ENCODE data around the gene ADH5. TPM values are rescaled to one million over a fixed set of nuclear protein-coding genes. Genes with fewer than 3 reads are reported as not detected.
"Not testable (repeated sequence)": the region's sequence is repeated elsewhere in the genome, so short reads cannot be mapped to it uniquely, and the experiment has no call there.

Gene ADH5
- total and polyA plus RNA-seq, 5 donors from 2014 or later, result 56.7 to 196 (median 161) TPM

DNA sequence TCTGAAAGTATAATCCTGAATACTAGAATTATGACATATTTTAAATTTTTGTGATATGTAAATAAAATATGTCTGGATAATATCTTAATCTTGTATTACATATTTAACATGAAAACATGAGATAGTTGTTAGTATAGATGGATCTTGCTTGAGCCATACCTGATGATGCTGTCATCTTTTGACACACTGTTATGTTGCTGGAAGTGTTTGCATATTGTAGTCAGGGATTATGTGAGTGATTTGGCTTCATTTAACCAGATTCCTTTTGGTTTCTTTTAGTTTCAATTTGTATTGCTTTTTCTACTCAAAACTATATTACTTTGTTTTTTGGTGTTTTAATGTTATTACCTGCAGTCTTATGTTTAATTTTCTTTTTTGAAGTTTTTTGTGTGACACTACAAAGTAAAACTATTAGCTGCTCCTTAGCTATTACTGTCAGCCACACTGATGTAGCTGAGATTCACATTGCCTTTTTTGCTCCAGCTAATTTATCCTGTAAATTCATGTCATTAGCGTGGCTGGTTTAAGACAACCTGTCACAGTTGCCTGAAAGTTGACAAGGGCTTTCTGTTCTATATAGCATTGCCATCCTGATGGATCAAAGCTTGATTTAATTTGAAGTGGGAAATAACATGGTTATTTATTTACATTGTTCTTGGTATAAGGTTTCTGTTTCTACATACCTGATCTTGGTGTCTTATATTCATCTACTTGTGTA, 59.4 kb downstream of the ADH5 start:
- Histone ChIP-seq H3K27me3 (ENCODE audit: control insufficient read depth, insufficient read depth, low read length) (no peaks in the 10 kb centered on the region), H3K9me3 (ENCODE audit: control insufficient read depth in 2 of 2, low read length in 2 of 2) (no peaks in the 10 kb centered on the region), H3K4me1 (ENCODE audit: control insufficient read depth, insufficient read depth, low read length, poor library complexity, severe bottlenecking) (peaks cover 18% of the 10 kb centered on the region), H3K36me3 (ENCODE audit: control insufficient read depth, insufficient read depth, low read length) (peaks cover 2% of the 10 kb centered on the region), H3K27ac (ENCODE audit: insufficient read depth, low read length, poor library complexity, severe bottlenecking) (no peak overlapping the region), H3K4me3 (ENCODE audit: low read depth, low read length) (no peak overlapping the region)
- no peak for ATAC-seq (ENCODE audit: low read depth in 2 of 2)
- DNase-seq, result no peak
- H3K27me3 Mint-ChIP-seq, result no peaks in the 10 kb centered on the region
- H3K9me3 Mint-ChIP-seq, result no peaks in the 10 kb centered on the region
- H3K4me3 Mint-ChIP-seq, result no peak overlapping the region
- H3K4me1 Mint-ChIP-seq, result peaks cover 43 to 62% (median 53%) of the 10 kb centered on the region in 4 donors
- peaks cover 9% of the 10 kb centered on the region for H3K36me3 Mint-ChIP-seq
- peak overlapping the region in 1 of 3 donors; percentile 8 for H3K27ac Mint-ChIP-seq

DNA sequence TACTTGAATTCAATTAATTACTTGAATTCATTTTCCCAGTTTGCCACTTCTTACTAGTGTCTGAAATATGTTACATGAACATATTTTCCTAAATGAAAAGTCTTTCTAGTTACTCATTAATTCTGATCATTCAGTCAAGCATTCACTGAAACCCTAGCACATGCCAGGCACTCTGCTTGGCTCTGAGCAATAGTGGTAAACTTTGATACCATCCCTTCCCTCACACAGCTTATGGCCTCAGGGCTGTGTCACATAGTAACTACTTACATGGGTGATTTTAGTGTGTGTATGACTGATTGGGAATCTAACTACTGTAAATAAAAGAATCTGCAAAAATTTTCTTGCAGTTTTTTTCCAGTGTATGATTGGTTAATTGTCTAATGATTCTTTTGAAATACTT, 60.4 kb downstream of the ADH5 start:
- peaks cover 48 to 70% (median 54%) of the 10 kb centered on the region in 4 donors for H3K4me1 Mint-ChIP-seq
- Histone ChIP-seq H3K27ac (ENCODE audit: insufficient read depth, low read length, poor library complexity, severe bottlenecking) (no peak overlapping the region), H3K9me3 (ENCODE audit: control insufficient read depth in 2 of 2, low read length in 2 of 2) (no peaks in the 10 kb centered on the region), H3K27me3 (ENCODE audit: control insufficient read depth, insufficient read depth, low read length) (no peaks in the 10 kb centered on the region), H3K4me1 (ENCODE audit: control insufficient read depth, insufficient read depth, low read length, poor library complexity, severe bottlenecking) (peaks cover 18% of the 10 kb centered on the region), H3K36me3 (ENCODE audit: control insufficient read depth, insufficient read depth, low read length) (peaks cover 2% of the 10 kb centered on the region), H3K4me3 (ENCODE audit: low read depth, low read length) (no peak overlapping the region)
- H3K4me3 Mint-ChIP-seq, result no peak overlapping the region
- ATAC-seq (ENCODE audit: low read depth in 2 of 2) (no peak), DNase-seq (no peak)
- peak overlapping the region in 2 of 3 donors; percentile 9 to 17 for H3K27ac Mint-ChIP-seq
- H3K9me3 Mint-ChIP-seq, result no peaks in the 10 kb centered on the region
- peaks cover 3% of the 10 kb centered on the region for H3K36me3 Mint-ChIP-seq
- H3K27me3 Mint-ChIP-seq, result no peaks in the 10 kb centered on the region

DNA sequence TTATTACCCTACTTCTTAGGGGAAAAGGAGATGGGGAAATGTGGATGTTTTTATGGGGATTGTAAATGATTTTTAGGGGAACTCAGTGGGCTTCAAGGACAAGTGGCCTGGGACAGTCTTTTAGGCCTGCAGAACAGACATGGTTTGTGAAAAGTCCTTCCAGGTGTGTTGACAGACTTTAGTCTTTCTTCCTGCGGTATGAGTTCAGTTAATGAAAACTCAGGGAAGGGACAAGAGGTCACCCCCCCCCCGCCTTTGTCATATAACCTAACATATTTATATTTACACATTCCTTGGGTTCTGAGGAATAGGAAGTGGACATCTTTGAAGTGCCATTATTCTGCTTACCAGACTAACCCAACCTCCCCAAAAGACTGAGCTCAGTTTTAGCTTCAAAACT, 61.3 kb downstream of the ADH5 start:
- Mint-ChIP-seq H3K36me3 (peaks cover 3% of the 10 kb centered on the region), H3K27me3 (no peaks in the 10 kb centered on the region), H3K27ac (peak overlapping the region in 2 of 3 donors; percentile 17 to 52), H3K4me1 (peaks cover 45 to 72% (median 53%) of the 10 kb centered on the region in 4 donors), H3K9me3 (peaks cover 0 to 3% (median 0%) of the 10 kb centered on the region in 7 donors), H3K4me3 (no peak overlapping the region)
- Histone ChIP-seq H3K4me3 (ENCODE audit: low read depth, low read length) (no peak overlapping the region), H3K27ac (ENCODE audit: insufficient read depth, low read length, poor library complexity, severe bottlenecking) (no peak overlapping the region), H3K9me3 (ENCODE audit: control insufficient read depth in 2 of 2, low read length in 2 of 2) (no peaks in the 10 kb centered on the region), H3K4me1 (ENCODE audit: control insufficient read depth, insufficient read depth, low read length, poor library complexity, severe bottlenecking) (peaks cover 18% of the 10 kb centered on the region), H3K36me3 (ENCODE audit: control insufficient read depth, insufficient read depth, low read length) (no peaks in the 10 kb centered on the region), H3K27me3 (ENCODE audit: control insufficient read depth, insufficient read depth, low read length) (no peaks in the 10 kb centered on the region)
- DNase-seq, result no peak
- no peak for ATAC-seq (ENCODE audit: low read depth in 2 of 2)

DNA sequence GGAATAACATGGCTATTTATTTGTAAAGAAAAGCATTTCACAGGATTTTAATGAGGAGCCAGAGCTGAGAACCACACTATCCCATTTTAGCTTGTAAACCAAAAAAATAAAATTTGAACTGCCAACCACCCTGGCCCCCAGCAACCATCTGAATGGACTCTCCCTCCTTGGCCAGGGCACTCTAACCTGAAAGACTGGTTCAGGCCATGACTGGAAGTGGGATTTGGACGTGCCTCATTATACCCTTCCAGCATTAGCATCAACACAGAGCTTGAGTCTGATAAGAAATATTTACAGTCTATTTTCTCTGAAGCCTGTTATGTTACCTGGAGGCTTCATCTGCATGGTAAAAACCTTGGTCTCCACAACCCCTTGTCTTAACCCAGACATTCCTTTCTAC, 63.1 kb downstream of the ADH5 start:
- Mint-ChIP-seq H3K27me3 (no peaks in the 10 kb centered on the region), H3K27ac (peak overlapping the region; percentile 29 to 87 (median 74)), H3K36me3 (peaks cover 12% of the 10 kb centered on the region), H3K4me1 (peaks cover 45 to 82% (median 50%) of the 10 kb centered on the region in 4 donors), H3K4me3 (no peak overlapping the region), H3K9me3 (peaks cover 0 to 14% (median 4%) of the 10 kb centered on the region in 7 donors)
- Histone ChIP-seq H3K4me1 (ENCODE audit: control insufficient read depth, insufficient read depth, low read length, poor library complexity, severe bottlenecking) (peaks cover 18% of the 10 kb centered on the region), H3K27me3 (ENCODE audit: control insufficient read depth, insufficient read depth, low read length) (no peaks in the 10 kb centered on the region), H3K36me3 (ENCODE audit: control insufficient read depth, insufficient read depth, low read length) (peaks cover 6% of the 10 kb centered on the region), H3K27ac (ENCODE audit: insufficient read depth, low read length, poor library complexity, severe bottlenecking) (no peak overlapping the region), H3K9me3 (ENCODE audit: control insufficient read depth in 2 of 2, low read length in 2 of 2) (peaks cover 8 to 16% of the 10 kb centered on the region in 2 experiments), H3K4me3 (ENCODE audit: low read depth, low read length) (no peak overlapping the region)
- ATAC-seq (ENCODE audit: low read depth in 2 of 2) (no peak), DNase-seq (no peak)

DNA sequence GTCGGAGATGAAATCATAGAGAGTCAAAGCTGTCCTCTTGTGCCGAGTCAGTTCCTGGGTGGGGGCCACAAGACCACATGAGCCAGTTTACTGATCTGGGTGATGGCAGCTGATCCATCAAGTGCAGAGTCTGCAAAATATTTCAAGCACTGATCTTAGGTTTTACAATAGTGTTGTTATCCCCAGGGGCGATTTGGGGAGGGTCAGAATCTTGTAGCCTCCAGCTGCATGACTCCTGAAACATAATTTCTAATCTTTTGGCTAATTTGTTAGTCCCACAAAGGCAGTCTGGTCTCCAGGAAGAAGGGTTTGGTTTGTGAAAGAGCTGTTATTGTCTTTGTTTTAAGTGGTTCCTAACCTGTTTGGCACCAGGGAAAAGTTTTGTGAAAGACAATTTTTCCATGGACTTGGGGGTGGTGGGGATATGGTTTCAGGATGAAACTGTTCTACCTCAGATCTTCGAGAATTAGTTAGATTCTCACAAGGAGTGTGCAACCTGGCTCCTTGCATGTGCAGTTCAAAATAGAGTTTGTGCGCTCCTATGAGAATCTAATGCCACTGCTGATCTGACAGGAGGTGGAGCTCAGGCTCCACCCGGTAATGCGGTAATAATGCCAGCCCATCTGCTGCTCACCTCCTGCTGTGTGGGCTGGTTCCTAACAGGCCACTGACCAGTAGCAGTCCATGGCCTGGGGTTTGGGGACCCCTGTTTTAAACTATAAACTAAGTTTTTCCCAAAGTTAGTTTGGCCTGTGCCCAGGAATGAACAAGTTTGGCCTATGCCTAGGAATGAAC, 63.9 kb downstream of the ADH5 start:
- Mint-ChIP-seq H3K4me1 (peaks cover 40 to 74% (median 43%) of the 10 kb centered on the region in 4 donors), H3K27ac (peak overlapping the region; percentile 38 to 82 (median 68)), H3K27me3 (no peaks in the 10 kb centered on the region), H3K4me3 (peak overlapping the region in 1 of 4 donors; percentile 2), H3K36me3 (peaks cover 19% of the 10 kb centered on the region), H3K9me3 (peaks cover 0 to 18% (median 4%) of the 10 kb centered on the region in 7 donors)
- H3K36me3 ChIP-seq (ENCODE audit: control insufficient read depth, insufficient read depth, low read length), result peaks cover 8% of the 10 kb centered on the region
- ATAC-seq (ENCODE audit: low read depth in 2 of 2), result peak in 1 of 2 donors; percentile 28
- peaks cover 9 to 19% of the 10 kb centered on the region in 2 experiments for H3K9me3 ChIP-seq (ENCODE audit: control insufficient read depth in 2 of 2, low read length in 2 of 2)
- H3K27me3 ChIP-seq (ENCODE audit: control insufficient read depth, insufficient read depth, low read length), result no peaks in the 10 kb centered on the region
- no peak overlapping the region for H3K4me3 ChIP-seq (ENCODE audit: low read depth, low read length)
- no peak for DNase-seq
- H3K27ac ChIP-seq (ENCODE audit: insufficient read depth, low read length, poor library complexity, severe bottlenecking), result no peak overlapping the region
- peaks cover 10% of the 10 kb centered on the region for H3K4me1 ChIP-seq (ENCODE audit: control insufficient read depth, insufficient read depth, low read length, poor library complexity, severe bottlenecking)

DNA sequence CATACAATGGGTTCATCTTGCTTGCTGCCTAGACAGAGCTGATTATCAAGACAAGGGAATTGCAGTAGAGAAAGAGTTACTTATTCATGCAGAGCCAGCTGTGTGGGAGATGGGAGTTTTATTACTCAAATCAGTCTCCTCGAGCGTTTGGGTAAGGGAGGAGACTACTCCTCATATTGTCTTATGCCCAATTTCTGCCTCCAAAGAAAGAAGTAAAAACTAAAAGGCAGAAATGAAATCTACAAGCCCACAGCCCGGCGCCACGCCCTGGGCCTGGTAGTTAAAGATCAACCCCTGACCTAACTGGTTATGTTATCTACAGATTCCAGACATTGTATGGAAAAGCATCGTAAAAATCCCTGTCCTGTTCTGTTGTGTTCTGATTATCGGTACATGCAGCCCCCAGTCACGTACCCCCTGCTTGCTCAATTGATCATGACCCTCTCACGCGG, 64.8 kb downstream of the ADH5 start:
- H3K4me3 ChIP-seq (ENCODE audit: low read depth, low read length); ATAC-seq (ENCODE audit: low read depth in 2 of 2); H3K27ac ChIP-seq (ENCODE audit: insufficient read depth, low read length, poor library complexity, severe bottlenecking); H3K27me3 Mint-ChIP-seq; DNase-seq; H3K4me1 ChIP-seq (ENCODE audit: control insufficient read depth, insufficient read depth, low read length, poor library complexity, severe bottlenecking); H3K27me3 ChIP-seq (ENCODE audit: control insufficient read depth, insufficient read depth, low read length); H3K4me3 Mint-ChIP-seq: not testable (repeated sequence)
- H3K36me3 ChIP-seq (ENCODE audit: control insufficient read depth, insufficient read depth, low read length), result peaks cover 10% of the 10 kb centered on the region
- Mint-ChIP-seq H3K27ac (peak overlapping the region in 1 of 3 donors; percentile 82), H3K4me1 (peaks cover 34 to 73% (median 41%) of the 10 kb centered on the region in 4 donors), H3K36me3 (peaks cover 28% of the 10 kb centered on the region), H3K9me3 (peaks cover 0 to 19% (median 7%) of the 10 kb centered on the region in 7 donors)
- H3K9me3 ChIP-seq (ENCODE audit: control insufficient read depth in 2 of 2, low read length in 2 of 2), result peaks cover 11 to 19% of the 10 kb centered on the region in 2 experiments

DNA sequence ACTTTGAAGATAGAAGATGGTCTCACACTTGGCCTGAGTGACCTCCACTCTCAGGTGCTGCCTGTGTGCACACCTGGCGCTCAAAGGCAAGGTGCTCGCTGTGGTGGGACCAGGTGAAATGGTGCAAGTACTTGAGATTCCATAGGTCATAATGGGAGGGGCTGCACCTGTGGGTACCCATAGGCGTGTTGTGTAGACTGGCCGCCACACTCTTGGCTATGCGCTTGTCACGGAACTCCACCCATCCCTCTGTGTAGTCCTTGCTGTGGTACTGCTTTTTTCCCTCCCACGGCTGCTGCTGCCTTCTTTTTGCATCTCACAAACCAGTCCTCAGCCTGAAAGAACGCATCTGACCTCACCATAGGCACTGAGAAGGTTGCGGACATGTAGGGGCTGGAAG, 66.0 kb downstream of the ADH5 start:
- ATAC-seq (ENCODE audit: low read depth in 2 of 2), result no peak
- Mint-ChIP-seq H3K36me3 (peaks cover 39% of the 10 kb centered on the region), H3K4me3 (no peak overlapping the region), H3K4me1 (peaks cover 25 to 66% (median 38%) of the 10 kb centered on the region in 4 donors), H3K27ac (no peak overlapping the region), H3K27me3 (no peaks in the 10 kb centered on the region), H3K9me3 (peaks cover 0 to 19% (median 7%) of the 10 kb centered on the region in 7 donors)
- Histone ChIP-seq H3K36me3 (ENCODE audit: control insufficient read depth, insufficient read depth, low read length) (peaks cover 11% of the 10 kb centered on the region), H3K9me3 (ENCODE audit: control insufficient read depth in 2 of 2, low read length in 2 of 2) (peaks cover 11 to 19% of the 10 kb centered on the region in 2 experiments), H3K27me3 (ENCODE audit: control insufficient read depth, insufficient read depth, low read length) (no peaks in the 10 kb centered on the region), H3K4me1 (ENCODE audit: control insufficient read depth, insufficient read depth, low read length, poor library complexity, severe bottlenecking) (peaks cover 4% of the 10 kb centered on the region), H3K4me3 (ENCODE audit: low read depth, low read length) (no peak overlapping the region), H3K27ac (ENCODE audit: insufficient read depth, low read length, poor library complexity, severe bottlenecking) (no peak overlapping the region)
- DNase-seq, result no peak

All from CD4-positive, CD25-positive, alpha-beta regulatory T cell (primary cell).